NCI-H226 (cell line): ENCODE data around the gene SPAG5.

Source experiments
- DNase-seq: peaks from one replicate; pipeline ENCODE4 v3.0.0-alpha.2; 2015

The SPAG5 gene

GRCh38 chr17:28538296-28538895 is 60.4 kb downstream of the SPAG5 start:
- DNase-seq = no peak

DNA sequence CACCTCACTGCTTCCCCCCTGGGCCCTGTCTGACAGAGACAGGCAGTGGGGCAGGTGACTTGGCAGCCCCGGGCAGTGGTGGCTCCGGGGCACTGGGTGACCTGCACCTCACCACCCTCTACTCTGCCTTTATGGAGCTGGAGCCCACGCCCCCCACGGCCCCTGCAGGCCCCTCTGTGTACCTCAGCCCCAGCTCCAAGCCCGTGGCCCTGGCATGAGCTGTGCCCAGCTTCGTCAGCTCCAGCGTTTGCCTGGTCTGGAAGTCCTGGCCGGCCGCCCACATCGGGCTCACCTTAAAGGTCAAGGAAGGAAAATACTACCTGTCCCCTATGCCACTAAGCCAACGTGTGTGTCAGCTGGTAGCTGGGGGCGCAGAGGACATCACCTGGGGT is 61.6 kb downstream of the SPAG5 start:
- no peak for DNase-seq

DNA sequence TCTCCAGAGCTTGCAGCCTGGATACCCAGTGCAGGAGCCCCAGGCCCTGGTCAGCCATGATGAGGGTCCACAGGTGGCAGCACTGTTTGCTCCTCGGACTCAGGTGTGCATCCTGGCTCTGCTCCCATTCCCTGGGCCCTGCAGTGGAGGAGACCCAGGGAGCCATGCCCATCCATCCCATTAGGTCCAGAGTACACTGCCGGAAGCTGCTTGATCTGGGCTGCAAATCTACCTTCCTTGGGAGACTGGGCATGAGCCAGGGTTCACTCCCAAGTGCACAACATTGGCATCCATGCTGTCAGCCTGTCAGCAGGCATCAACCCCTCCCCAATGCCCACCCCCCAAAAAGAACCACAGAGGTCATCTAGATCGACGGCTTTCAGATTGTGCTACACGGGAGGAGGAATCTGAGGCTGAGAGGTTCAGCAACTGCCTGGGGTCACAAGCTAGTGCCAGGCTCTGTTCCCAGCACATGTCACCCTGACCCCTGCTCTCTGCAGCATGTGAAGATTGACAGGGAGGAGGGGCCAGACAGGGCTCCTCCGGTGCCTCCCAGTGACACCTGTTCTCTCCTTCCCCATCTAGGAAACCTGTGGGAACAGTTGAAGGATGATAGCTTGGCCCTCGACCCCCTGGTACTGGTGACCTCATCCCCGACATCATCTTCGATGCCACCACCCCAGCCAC is 62.1 kb downstream of the SPAG5 start:
- DNase-seq = no peak

- DNase-seq = no peak
Observed at GRCh38 chr17:28534740-28535375, 64.0 kb downstream of the SPAG5 start.

DNA sequence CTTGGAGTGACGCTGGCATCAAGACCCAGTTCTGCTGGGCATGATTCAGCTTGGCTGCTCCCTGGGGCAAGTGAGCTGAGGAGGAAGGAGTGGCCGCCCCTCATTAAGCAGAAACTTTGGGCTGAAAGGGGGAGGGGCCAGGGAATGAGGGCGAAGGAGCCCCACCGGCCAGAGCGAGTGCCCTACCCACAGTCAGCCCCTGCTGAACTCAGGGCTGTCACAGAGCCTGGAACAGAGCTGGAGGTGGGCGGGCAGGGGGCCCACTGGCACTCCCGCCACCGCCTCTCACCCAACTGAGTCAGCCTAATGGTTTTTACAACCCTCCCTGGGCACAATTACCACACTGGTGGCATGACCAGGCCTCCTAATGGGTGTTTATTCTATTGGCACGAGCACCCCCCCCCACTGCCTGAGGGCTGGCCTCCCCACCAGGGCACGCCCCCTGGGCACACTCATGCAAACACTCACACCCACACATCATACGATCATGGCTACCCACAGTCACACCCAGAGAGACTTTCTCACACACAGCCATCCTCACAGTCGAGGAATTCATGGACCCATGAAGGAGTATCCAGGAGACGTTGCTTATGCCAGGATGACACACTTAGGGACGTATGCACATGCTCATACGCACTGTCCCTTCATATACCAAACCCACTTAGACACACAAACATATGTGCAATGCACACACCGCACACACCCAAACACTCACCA is 65.6 kb downstream of the SPAG5 start:
- DNase-seq = no peak

- no peak for DNase-seq
Observed at GRCh38 chr17:28532050-28532960, 66.5 kb downstream of the SPAG5 start.

- no peak for DNase-seq
Observed at GRCh38 chr17:28530926-28531325, 67.9 kb downstream of the SPAG5 start.

- no peak for DNase-seq
Observed at GRCh38 chr17:28530250-28530649, 68.6 kb downstream of the SPAG5 start.

DNA sequence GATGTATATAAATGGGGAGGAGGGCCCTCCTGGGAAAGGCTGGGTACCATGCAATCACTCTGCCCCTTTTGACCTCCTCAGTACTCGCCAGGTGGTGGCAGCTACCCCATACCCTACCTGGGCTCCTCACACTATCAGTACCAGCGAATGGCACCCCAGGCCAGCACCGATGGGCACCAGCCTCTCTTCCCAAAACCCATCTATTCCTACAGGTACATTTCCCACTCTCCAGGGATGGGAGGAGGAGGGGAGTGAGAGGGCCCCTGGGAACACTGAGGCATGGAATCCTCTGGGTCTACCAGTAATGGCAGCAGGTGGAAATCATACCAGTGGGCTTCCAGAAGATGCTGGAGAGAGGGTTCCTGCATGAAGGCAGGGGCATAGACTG is 69.8 kb downstream of the SPAG5 start:
- no peak for DNase-seq

DNA sequence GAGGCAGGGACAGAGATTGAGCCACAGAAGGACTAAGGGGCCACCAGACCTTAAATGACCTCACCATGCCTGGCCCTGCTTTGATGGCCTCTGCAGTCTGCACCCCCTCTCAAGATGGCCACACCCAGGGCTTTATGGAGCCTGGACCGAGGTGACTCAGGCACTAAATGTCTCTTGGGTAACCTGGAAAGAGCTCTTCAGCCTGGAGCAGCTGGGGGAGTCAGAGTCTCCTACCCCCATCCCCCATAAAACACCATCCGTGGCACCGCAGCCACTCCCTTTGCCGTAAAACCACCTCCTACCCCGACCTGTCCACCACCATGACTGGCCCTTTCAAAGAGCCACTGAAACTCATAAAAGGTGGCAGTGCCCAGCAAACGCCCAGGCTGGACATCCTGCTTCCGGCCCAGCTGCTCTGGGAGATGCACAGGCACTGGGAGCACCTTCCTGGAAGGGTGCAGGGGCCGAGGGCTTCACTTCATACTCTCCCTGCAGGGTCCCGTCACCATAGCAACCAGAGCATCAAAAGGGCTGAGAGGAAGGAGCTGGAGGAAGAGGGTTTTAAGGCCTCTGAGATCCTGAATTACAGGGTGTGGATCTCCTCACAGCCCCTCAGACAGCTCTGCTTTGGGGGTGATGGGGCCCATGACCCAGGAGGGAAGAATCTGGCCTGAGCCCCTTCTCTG is 70.4 kb downstream of the SPAG5 start:
- no peak for DNase-seq

DNA sequence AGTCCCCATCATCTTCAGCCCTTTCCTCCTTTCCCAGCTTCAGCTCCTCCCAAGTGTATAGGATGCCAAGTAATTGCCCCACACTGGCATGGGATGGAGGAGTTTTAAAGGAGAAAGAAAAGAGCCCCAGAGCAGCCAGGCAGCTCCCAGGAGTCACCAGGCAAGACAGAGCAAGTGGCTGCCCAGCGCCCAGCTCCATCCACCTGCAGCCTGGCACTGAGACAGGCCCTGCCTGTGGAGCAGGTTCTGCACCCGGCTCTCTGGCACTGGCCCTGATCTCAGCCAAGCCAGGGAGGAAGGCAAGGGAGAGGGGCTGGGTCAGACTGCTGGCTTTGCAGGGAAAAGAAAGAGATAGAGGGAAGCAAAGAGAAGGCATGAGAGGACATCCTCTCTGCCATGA is 71.0 kb downstream of the SPAG5 start:
- DNase-seq = no peak
